GM12891 (cell line): ENCODE measurements around the gene DUSP2.

ENCODE experiments used
- POLR2A ChIP-seq: IDR thresholded peaks from 2 replicates; pipeline ENCODE4 v1.6.1; 2011; ENCODE audit warnings: low read depth, low read length, control low read depth
- POLR2AphosphoS5 ChIP-seq: IDR thresholded peaks from 2 replicates; pipeline ENCODE4 v1.6.1; 2011; ENCODE audit warnings: low read depth, low read length, control low read depth
- SPI1 ChIP-seq: IDR thresholded peaks from 2 replicates; pipeline ENCODE4 v1.6.1; 2011; ENCODE audit warnings: low read depth, low read length, control low read depth
- TAF1 ChIP-seq: IDR thresholded peaks from 2 replicates; pipeline ENCODE4 v1.6.1; 2011; ENCODE audit warnings: low read depth, low read length, control low read depth

DNA sequence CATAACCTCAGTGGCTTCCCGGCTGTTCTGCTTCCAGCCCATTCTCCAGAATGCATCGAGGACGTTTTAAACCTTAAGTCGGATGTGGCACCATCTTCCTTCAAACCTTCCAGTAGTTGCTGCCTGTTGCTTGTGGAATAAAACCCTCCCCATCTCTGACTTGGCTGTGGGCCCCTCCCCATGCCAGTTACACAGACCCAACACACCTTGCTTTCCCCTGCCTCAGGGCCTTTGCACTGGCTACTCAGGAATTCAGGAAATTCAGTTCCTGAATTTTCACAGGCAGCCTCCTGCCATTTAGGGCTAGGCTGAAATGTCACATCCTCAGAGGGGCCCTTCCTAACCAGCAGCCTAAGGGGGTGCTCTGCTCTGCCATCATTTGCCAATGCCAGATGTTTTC, 23.8 kb downstream of the DUSP2 start:
- TF ChIP-seq POLR2A (no peak; the same call in 1 of the 2 replicates), POLR2AphosphoS5 (no peak), TAF1 (no peak), SPI1 (no peak)
